RWPE2 (cell line): ENCODE measurements around the gene PRKCE.

Experiments used
- ATAC-seq: fragments of 200-7000 bp; cut with Tn5 transposase; 3 replicates; pipeline ENCODE4 v1.9.1; 2021; ENCODE audit warnings: low read depth
- DNase-seq: peaks from one replicate; pipeline ENCODE4 v3.0.0-alpha.2; 2020; ENCODE audit warnings: low spot score
- H3K27ac ChIP-seq: fragments of 450-650 bp; 2 replicates; pipeline ENCODE4 v1.5.1; 2017; ENCODE audit warnings: mild to moderate bottlenecking; ENCODE audit not compliant: poor library complexity, severe bottlenecking
- H3K27me3 ChIP-seq: fragments of 250-450 bp; sonication (Bioruptor Pico); 2 replicates; pipeline ENCODE4 v1.5.1; 2021; ENCODE audit warnings: mild to moderate bottlenecking, moderate library complexity; ENCODE audit not compliant: insufficient read depth, poor library complexity, severe bottlenecking
- H3K36me3 ChIP-seq: fragments of 250-450 bp; sonication (Bioruptor Pico); 2 replicates; pipeline ENCODE4 v1.5.1; 2020; ENCODE audit warnings: low read depth, mild to moderate bottlenecking, moderate library complexity
- H3K4me1 ChIP-seq: fragments of 250-450 bp; sonication (Bioruptor Pico); 2 replicates; pipeline ENCODE4 v1.5.1; 2021; ENCODE audit warnings: mild to moderate bottlenecking, moderate library complexity; ENCODE audit not compliant: insufficient read depth, poor library complexity, severe bottlenecking
- H3K4me3 ChIP-seq: fragments of 250-450 bp; sonication (Bioruptor Pico); 2 replicates; pipeline ENCODE4 v1.5.1; 2021; ENCODE audit warnings: mild to moderate bottlenecking, moderate library complexity; ENCODE audit not compliant: severe bottlenecking
- H3K9me3 ChIP-seq: fragments of 250-450 bp; sonication (Bioruptor Pico); 2 replicates; pipeline ENCODE4 v1.5.1; 2021; ENCODE audit warnings: mild to moderate bottlenecking, moderate library complexity; ENCODE audit not compliant: severe bottlenecking
- CTCF ChIP-seq: fragments of 450-650 bp; IDR thresholded peaks from one replicate; pipeline ENCODE4 v1.5.1; 2017; ENCODE audit warnings: mild to moderate bottlenecking, moderate library complexity; ENCODE audit not compliant: poor library complexity, severe bottlenecking

The PRKCE gene

GRCh38 chr2:46095830-46096229 is 444.4 kb downstream of the PRKCE start:
- H3K27me3 ChIP-seq, result no peaks in the 10 kb centered on the region
- DNase-seq (no peak), ATAC-seq (no peak)
- no peaks in the 10 kb centered on the region for H3K9me3 ChIP-seq
- H3K4me3 ChIP-seq, result no peak overlapping the region
- peak overlapping the region; percentile 99 for H3K27ac ChIP-seq
- H3K4me1 ChIP-seq, result peaks cover 21% of the 10 kb centered on the region
- no peak for TF ChIP-seq CTCF
- H3K36me3 ChIP-seq, result no peaks in the 10 kb centered on the region

GRCh38 chr2:46096260-46096659 is 444.8 kb downstream of the PRKCE start:
- DNase-seq (no peak), ATAC-seq (no peak)
- no peak for TF ChIP-seq CTCF
- Histone ChIP-seq H3K4me3 (no peak overlapping the region), H3K9me3 (no peaks in the 10 kb centered on the region), H3K27me3 (no peaks in the 10 kb centered on the region), H3K27ac (peak overlapping the region; percentile 99), H3K4me1 (peaks cover 21% of the 10 kb centered on the region), H3K36me3 (no peaks in the 10 kb centered on the region)

GRCh38 chr2:46097714-46098480 is 446.4 kb downstream of the PRKCE start:
- Histone ChIP-seq H3K27me3 (no peaks in the 10 kb centered on the region), H3K4me3 (no peak overlapping the region), H3K36me3 (no peaks in the 10 kb centered on the region), H3K9me3 (no peaks in the 10 kb centered on the region), H3K27ac (peak overlapping the region; percentile 99), H3K4me1 (peaks cover 21% of the 10 kb centered on the region)
- peak; percentile 75 for DNase-seq
- TF ChIP-seq CTCF, result no peak
- ATAC-seq, result peak; percentile 82

GRCh38 chr2:46098621-46099062 is 447.2 kb downstream of the PRKCE start:
- peak; percentile 72 for DNase-seq
- Histone ChIP-seq H3K4me3 (no peak overlapping the region), H3K9me3 (peaks cover 1% of the 10 kb centered on the region), H3K36me3 (no peaks in the 10 kb centered on the region), H3K27me3 (no peaks in the 10 kb centered on the region), H3K4me1 (peaks cover 21% of the 10 kb centered on the region), H3K27ac (peak overlapping the region; percentile 99)
- no peak for TF ChIP-seq CTCF
- peak; percentile 83 for ATAC-seq
